ENCODE results near the gene WDFY3.

The WDFY3 gene

DNA sequence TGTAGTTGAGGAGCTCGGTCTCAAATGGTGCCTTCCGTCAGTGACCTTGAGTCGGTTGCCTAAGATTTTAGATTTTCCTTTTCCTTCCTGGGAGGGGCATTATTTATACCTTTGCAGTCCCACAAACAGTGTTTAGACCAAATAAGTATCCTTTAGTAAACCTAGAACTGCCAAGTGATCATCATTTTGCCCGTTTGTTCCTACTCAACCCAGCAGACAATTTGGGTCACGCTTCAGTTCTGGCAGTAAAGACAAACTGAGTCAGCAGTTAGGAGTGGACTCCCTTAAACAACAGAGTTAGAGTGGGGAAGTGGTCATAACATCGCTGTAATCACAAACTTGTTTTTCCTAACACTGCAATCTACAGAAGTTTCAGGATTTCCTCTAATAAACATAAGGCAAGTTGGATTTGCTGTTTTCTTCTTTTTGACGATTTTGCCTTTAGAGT, 777 bp upstream of the WDFY3 start:
- H3K4me3 ChIP-seq (ENCODE audit: low read length): peak overlapping the region; percentile 63; the same call in 1 of the 2 replicates

DNA sequence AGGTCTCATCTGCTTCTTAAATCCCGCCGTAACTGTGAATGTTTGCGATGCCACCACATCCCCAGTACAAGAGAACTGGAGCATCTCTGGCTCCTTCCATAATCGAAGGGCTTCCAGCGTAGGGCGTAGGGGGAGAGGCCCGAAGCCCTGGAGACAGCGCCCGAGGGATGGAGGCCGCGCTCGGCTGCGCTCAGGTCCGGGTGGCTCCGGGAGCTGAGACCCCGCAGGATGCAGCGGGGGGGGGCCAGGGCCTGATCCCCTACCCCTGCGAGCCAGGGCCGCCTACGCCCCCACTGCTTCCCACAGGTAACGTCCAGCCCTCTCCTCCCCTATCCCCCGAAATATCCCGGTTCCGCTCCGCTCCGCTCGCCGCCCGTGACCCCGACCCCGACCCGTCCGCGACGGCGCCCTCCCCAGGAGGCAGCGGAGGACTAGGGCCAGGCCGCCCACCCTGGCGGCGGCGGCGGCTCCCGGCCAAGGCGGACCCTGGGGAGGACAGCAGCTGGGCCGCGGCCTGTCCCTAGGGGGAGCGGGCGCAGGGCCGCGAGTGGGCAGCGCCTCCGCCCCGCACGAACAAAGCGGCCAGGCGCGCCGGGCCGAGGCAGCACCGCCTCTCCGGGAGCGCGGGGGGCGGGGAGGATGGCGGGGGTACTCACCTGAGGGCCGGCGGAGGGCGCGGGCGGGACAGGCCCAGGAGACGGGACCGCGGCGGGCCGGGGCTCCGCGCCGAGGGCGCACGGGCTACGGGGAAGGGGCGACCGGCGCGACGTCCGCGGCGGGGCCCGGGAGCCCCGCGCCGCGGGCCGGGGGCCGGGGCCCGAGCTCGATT, 723 bp downstream of the WDFY3 start:
- H3K36me3 ChIP-seq (ENCODE audit: control insufficient read depth, insufficient read depth, low read length): no peaks in the 10 kb centered on the region
- WGBS (ENCODE audit: insufficient coverage, insufficient read length): no CpG with 5 or more reads among the region's 98 CpGs
- H3K4me3 ChIP-seq (ENCODE audit: low read length): peak overlapping the region; percentile 63; the same call in 1 of the 2 replicates
- no peaks in the 10 kb centered on the region for H3K4me1 ChIP-seq (ENCODE audit: control insufficient read depth, insufficient read depth, low read length)
- H3K27ac ChIP-seq (ENCODE audit: low read length): no peak overlapping the region
- H3K27me3 ChIP-seq (ENCODE audit: control insufficient read depth, insufficient read depth, low read length): no peaks in the 10 kb centered on the region
- no peak for DNase-seq (ENCODE audit: low read depth, low spot score)
- no peaks in the 10 kb centered on the region for H3K9me3 ChIP-seq (ENCODE audit: control insufficient read depth, insufficient read depth, low read length)

More for the DNA sequence above, 777 bp upstream of the WDFY3 start:
- H3K9me3 ChIP-seq (ENCODE audit: control insufficient read depth, insufficient read depth, low read length): no peaks in the 10 kb centered on the region
- WGBS (ENCODE audit: insufficient coverage, insufficient read length): no CpG with 5 or more reads among the region's 7 CpGs
- H3K27ac ChIP-seq (ENCODE audit: low read length): no peak overlapping the region
- H3K27me3 ChIP-seq (ENCODE audit: control insufficient read depth, insufficient read depth, low read length): no peaks in the 10 kb centered on the region
- H3K4me1 ChIP-seq (ENCODE audit: control insufficient read depth, insufficient read depth, low read length): 0 out of 2 replicates have a peak, but pooled peaks cover 1% of the 10 kb centered on the region
- H3K36me3 ChIP-seq (ENCODE audit: control insufficient read depth, insufficient read depth, low read length): no peaks in the 10 kb centered on the region
- DNase-seq (ENCODE audit: low read depth, low spot score): no peak

DNA sequence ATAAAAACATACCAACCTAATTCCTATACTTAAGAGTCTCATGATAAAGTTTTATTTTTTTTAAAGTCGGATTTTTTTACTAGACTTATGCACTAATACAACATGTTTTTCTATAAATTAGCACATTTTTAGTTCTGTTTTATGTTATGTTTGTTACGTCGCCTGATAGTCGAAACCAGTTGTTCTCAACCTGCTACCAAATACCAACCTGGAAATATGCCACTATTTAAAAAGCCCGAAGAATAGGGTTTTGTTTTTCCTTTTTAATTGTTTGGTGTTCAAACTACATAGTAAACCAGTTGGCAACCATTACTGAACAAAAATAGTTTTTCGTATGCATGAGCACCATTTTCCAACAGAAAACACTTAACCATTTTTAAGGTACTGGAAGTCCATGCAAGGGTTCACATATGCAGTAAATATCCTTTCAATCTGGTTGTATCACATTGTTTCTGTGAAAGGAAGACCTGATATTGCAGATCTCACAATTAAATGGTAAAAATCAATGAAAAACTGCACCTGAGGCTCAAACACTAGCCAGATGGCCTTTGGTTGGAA, 1.4 kb downstream of the WDFY3 start:
- no CpG with 5 or more reads among the region's 6 CpGs for WGBS (ENCODE audit: insufficient coverage, insufficient read length)
- no peak for DNase-seq (ENCODE audit: low read depth, low spot score)
- peak overlapping the region; percentile 63; the same call in 1 of the 2 replicates for H3K4me3 ChIP-seq (ENCODE audit: low read length)

GRCh38 chr4:84962102-84962501, 4.4 kb downstream of the WDFY3 start:
- WGBS (ENCODE audit: insufficient coverage, insufficient read length): no CpG with 5 or more reads among the region's 5 CpGs
- H3K36me3 ChIP-seq (ENCODE audit: control insufficient read depth, insufficient read depth, low read length): no peaks in the 10 kb centered on the region

More for the DNA sequence above, 1.4 kb downstream of the WDFY3 start:
- Histone ChIP-seq H3K36me3 (ENCODE audit: control insufficient read depth, insufficient read depth, low read length) (no peaks in the 10 kb centered on the region), H3K27ac (ENCODE audit: low read length) (no peak overlapping the region), H3K4me1 (ENCODE audit: control insufficient read depth, insufficient read depth, low read length) (no peaks in the 10 kb centered on the region), H3K9me3 (ENCODE audit: control insufficient read depth, insufficient read depth, low read length) (no peaks in the 10 kb centered on the region), H3K27me3 (ENCODE audit: control insufficient read depth, insufficient read depth, low read length) (no peaks in the 10 kb centered on the region)

GRCh38 chr4:84958434-84958833, 8.1 kb downstream of the WDFY3 start:
- Histone ChIP-seq H3K4me1 (ENCODE audit: control insufficient read depth, insufficient read depth, low read length) (no peaks in the 10 kb centered on the region; the same call in 1 of the 2 replicates), H3K36me3 (ENCODE audit: control insufficient read depth, insufficient read depth, low read length) (no peaks in the 10 kb centered on the region)

More at GRCh38 chr4:84962102-84962501, 4.4 kb downstream of the WDFY3 start:
- Histone ChIP-seq H3K4me1 (ENCODE audit: control insufficient read depth, insufficient read depth, low read length) (no peaks in the 10 kb centered on the region; the same call in 1 of the 2 replicates), H3K4me3 (ENCODE audit: low read length) (no peak overlapping the region), H3K27ac (ENCODE audit: low read length) (no peak overlapping the region), H3K27me3 (ENCODE audit: control insufficient read depth, insufficient read depth, low read length) (no peaks in the 10 kb centered on the region), H3K9me3 (ENCODE audit: control insufficient read depth, insufficient read depth, low read length) (no peaks in the 10 kb centered on the region)
- no peak for DNase-seq (ENCODE audit: low read depth, low spot score)

DNA sequence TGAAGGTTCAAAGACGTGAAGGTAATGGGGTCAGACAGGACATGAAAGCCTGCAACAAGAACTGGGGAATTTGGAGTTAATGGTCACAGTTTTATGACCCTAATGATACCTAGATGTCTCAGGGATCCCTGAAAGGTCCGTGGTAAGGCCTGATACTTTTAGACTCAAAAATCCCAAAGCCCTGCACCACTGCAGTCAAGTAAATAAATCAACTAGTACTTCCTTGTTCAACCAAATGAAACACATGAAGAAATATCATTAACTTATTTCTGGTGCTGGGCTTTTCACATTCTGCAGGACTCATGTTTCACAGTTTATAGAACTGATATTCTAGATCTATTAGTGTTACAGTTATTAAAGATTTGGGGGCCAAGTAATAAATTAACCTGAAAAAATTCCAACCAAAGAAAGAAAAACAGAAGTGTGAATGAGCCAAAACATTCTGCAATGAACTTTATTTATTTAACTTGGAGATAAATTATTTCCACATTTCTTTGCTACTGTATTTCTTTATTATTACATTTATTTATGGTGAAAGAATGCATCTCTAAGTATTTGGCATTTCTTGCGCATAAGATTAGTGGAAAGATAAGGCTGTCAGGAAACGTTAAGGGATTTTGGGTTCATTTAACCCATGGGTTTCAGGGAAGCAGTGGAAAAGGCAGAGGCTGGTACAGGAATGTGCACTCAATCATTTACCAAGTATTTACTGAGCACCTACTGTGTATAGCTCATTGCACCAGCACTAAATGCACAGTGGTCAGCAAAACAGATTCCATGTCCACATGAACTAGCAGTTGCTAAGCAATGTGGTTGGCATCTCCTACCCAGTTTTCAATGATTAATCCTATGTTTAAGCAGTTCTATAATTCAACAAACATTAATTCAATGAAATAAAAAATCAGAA, 8.7 kb downstream of the WDFY3 start:
- Histone ChIP-seq H3K4me3 (ENCODE audit: low read length) (no peak overlapping the region), H3K9me3 (ENCODE audit: control insufficient read depth, insufficient read depth, low read length) (no peaks in the 10 kb centered on the region), H3K4me1 (ENCODE audit: control insufficient read depth, insufficient read depth, low read length) (no peaks in the 10 kb centered on the region; the same call in 1 of the 2 replicates), H3K27me3 (ENCODE audit: control insufficient read depth, insufficient read depth, low read length) (no peaks in the 10 kb centered on the region), H3K36me3 (ENCODE audit: control insufficient read depth, insufficient read depth, low read length) (no peaks in the 10 kb centered on the region), H3K27ac (ENCODE audit: low read length) (no peak overlapping the region)
- no peak for DNase-seq (ENCODE audit: low read depth, low spot score)
- WGBS (ENCODE audit: insufficient coverage, insufficient read length): no CpG with 5 or more reads among the region's 4 CpGs

More at GRCh38 chr4:84958434-84958833, 8.1 kb downstream of the WDFY3 start:
- Histone ChIP-seq H3K4me3 (ENCODE audit: low read length) (no peak overlapping the region), H3K27me3 (ENCODE audit: control insufficient read depth, insufficient read depth, low read length) (no peaks in the 10 kb centered on the region), H3K9me3 (ENCODE audit: control insufficient read depth, insufficient read depth, low read length) (no peaks in the 10 kb centered on the region), H3K27ac (ENCODE audit: low read length) (no peak overlapping the region)
- DNase-seq (ENCODE audit: low read depth, low spot score): no peak

- Histone ChIP-seq H3K4me1 (ENCODE audit: control insufficient read depth, insufficient read depth, low read length) (no peaks in the 10 kb centered on the region; the same call in 1 of the 2 replicates), H3K36me3 (ENCODE audit: control insufficient read depth, insufficient read depth, low read length) (no peaks in the 10 kb centered on the region), H3K27ac (ENCODE audit: low read length) (no peak overlapping the region), H3K9me3 (ENCODE audit: control insufficient read depth, insufficient read depth, low read length) (no peaks in the 10 kb centered on the region), H3K4me3 (ENCODE audit: low read length) (no peak overlapping the region), H3K27me3 (ENCODE audit: control insufficient read depth, insufficient read depth, low read length) (no peaks in the 10 kb centered on the region)
- no CpG with 5 or more reads among the region's 3 CpGs for WGBS (ENCODE audit: insufficient coverage, insufficient read length)
- DNase-seq (ENCODE audit: low read depth, low spot score): no peak
Observed at GRCh38 chr4:84956014-84956413, 10.5 kb downstream of the WDFY3 start.

GRCh38 chr4:84954982-84955567, 11.4 kb downstream of the WDFY3 start:
- no peak for DNase-seq (ENCODE audit: low read depth, low spot score)
- no peak overlapping the region for H3K4me3 ChIP-seq (ENCODE audit: low read length)
- H3K9me3 ChIP-seq (ENCODE audit: control insufficient read depth, insufficient read depth, low read length): no peaks in the 10 kb centered on the region
- H3K4me1 ChIP-seq (ENCODE audit: control insufficient read depth, insufficient read depth, low read length): no peaks in the 10 kb centered on the region; the same call in 1 of the 2 replicates
- no peak overlapping the region for H3K27ac ChIP-seq (ENCODE audit: low read length)
- no peaks in the 10 kb centered on the region for H3K27me3 ChIP-seq (ENCODE audit: control insufficient read depth, insufficient read depth, low read length)
- no CpG with 5 or more reads among the region's 6 CpGs for WGBS (ENCODE audit: insufficient coverage, insufficient read length)
- no peaks in the 10 kb centered on the region for H3K36me3 ChIP-seq (ENCODE audit: control insufficient read depth, insufficient read depth, low read length)

DNA sequence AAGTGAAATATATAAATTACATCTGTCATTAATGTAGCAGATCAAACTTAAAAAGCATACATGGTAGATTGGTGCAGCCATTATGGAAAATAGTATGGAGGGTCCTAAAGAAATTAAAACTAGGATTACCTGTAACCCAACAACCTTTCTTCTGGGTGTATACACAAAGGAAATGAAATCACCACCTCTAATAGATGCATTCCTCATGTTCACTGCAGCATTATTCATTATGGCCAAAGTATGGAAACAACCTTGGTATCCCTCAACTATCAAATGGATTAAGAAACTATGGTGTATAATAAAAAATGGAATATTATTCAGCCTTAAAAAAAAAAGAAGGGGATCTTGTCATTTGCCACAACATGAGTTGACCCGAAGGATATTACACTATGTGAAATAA, 13.7 kb downstream of the WDFY3 start:
- no peak overlapping the region for H3K4me3 ChIP-seq (ENCODE audit: low read length)
- DNase-seq (ENCODE audit: low read depth, low spot score): no peak
- H3K4me1 ChIP-seq (ENCODE audit: control insufficient read depth, insufficient read depth, low read length): no peaks in the 10 kb centered on the region; the same call in 1 of the 2 replicates
- no peaks in the 10 kb centered on the region for H3K27me3 ChIP-seq (ENCODE audit: control insufficient read depth, insufficient read depth, low read length)
- no CpG with 5 or more reads among the region's 1 CpG for WGBS (ENCODE audit: insufficient coverage, insufficient read length)
- no peaks in the 10 kb centered on the region for H3K9me3 ChIP-seq (ENCODE audit: control insufficient read depth, insufficient read depth, low read length)
- no peaks in the 10 kb centered on the region for H3K36me3 ChIP-seq (ENCODE audit: control insufficient read depth, insufficient read depth, low read length)
- no peak overlapping the region for H3K27ac ChIP-seq (ENCODE audit: low read length)

GRCh38 chr4:84952004-84952403, 14.5 kb downstream of the WDFY3 start:
- no peak for DNase-seq (ENCODE audit: low read depth, low spot score)
- Histone ChIP-seq H3K4me3 (ENCODE audit: low read length) (no peak overlapping the region), H3K27ac (ENCODE audit: low read length) (no peak overlapping the region), H3K9me3 (ENCODE audit: control insufficient read depth, insufficient read depth, low read length) (no peaks in the 10 kb centered on the region), H3K4me1 (ENCODE audit: control insufficient read depth, insufficient read depth, low read length) (no peaks in the 10 kb centered on the region; the same call in 1 of the 2 replicates), H3K27me3 (ENCODE audit: control insufficient read depth, insufficient read depth, low read length) (no peaks in the 10 kb centered on the region), H3K36me3 (ENCODE audit: control insufficient read depth, insufficient read depth, low read length) (no peaks in the 10 kb centered on the region)
- no CpG with 5 or more reads among the region's 1 CpG for whole genome bisulfite sequencing (ENCODE audit: insufficient coverage, insufficient read length)

Data from iPS DF 6.9 (cell line).